IMR-90 (cell line): Measurements from ENCODE around the gene PRMT7. TPM values are rescaled to one million over a fixed set of nuclear protein-coding genes. Genes with fewer than 3 reads are reported as not detected.

Experiments
- ATAC-seq: fragments of 200-7000 bp; cut with Tn5 transposase; 2 replicates; pipeline ENCODE4 v1.9.1; 2020; ENCODE audit warnings: low read depth, mild to moderate bottlenecking, moderate library complexity
- BruUV-seq: library from RNA; stranded (reverse); fragments of 400-500 nt; replicated peaks from 2 replicates; lab custom pipeline; 2021; lab: Mats Ljungman, UMichigan
- CTCF ChIA-PET: fragments of 300-600 bp; formaldehyde crosslinking; extraction: SDS; loops from one replicate; lab custom pipeline; 2021; ENCODE audit warnings: antibody characterized with exemption; lab: Yijun Ruan, JAX
- POLR2A ChIA-PET: fragments of 300-600 bp; sonication (Branson Sonifier 250); formaldehyde crosslinking; loops from one replicate; lab custom pipeline; 2022; ENCODE audit warnings: antibody characterized with exemption; ENCODE audit not compliant: unreplicated experiment; lab: Charles Lee
- DNase-seq: peaks from one replicate; pipeline ENCODE4 v3.0.0; 2013
- H2AFZ ChIP-seq: replicated peaks from 2 replicates; pipeline ENCODE3; 2013; ENCODE audit warnings: low read length, mild to moderate bottlenecking; ENCODE audit not compliant: poor library complexity
- H2AK5ac ChIP-seq: 2 replicates; pipeline ENCODE4 v1.6.1; 2013; ENCODE audit warnings: low read depth, low read length, inconsistent platforms
- H2AK9ac ChIP-seq: replicated peaks from 2 replicates; pipeline ENCODE3; 2013; ENCODE audit warnings: mild to moderate bottlenecking, low read depth, low read length, moderate library complexity; ENCODE audit not compliant: poor library complexity
- H2BK120ac ChIP-seq: 2 replicates; pipeline ENCODE4 v1.6.1; 2013; ENCODE audit warnings: low read depth, low read length, inconsistent platforms
- H2BK15ac ChIP-seq: 3 replicates; pipeline ENCODE4 v1.6.1; 2013; ENCODE audit warnings: low read depth, low read length, inconsistent platforms
- H2BK20ac ChIP-seq: 2 replicates; pipeline ENCODE4 v1.6.1; 2013; ENCODE audit warnings: low read depth, mild to moderate bottlenecking, inconsistent platforms, low read length, moderate library complexity
- H2BK5ac ChIP-seq: 2 replicates; pipeline ENCODE4 v1.6.1; 2013; ENCODE audit warnings: mild to moderate bottlenecking, low read depth, low read length, inconsistent platforms; ENCODE audit not compliant: poor library complexity, severe bottlenecking
- H3K14ac ChIP-seq: replicated peaks from 2 replicates; pipeline ENCODE4 v1.6.1; 2013; ENCODE audit warnings: low read depth, low read length, inconsistent platforms
- H3K18ac ChIP-seq: 2 replicates; pipeline ENCODE4 v1.6.1; 2013; ENCODE audit warnings: low read depth, low read length, control low read depth
- H3K23ac ChIP-seq: 2 replicates; pipeline ENCODE4 v1.6.1; 2013; ENCODE audit warnings: low read depth, low read length, inconsistent platforms
- H3K27ac ChIP-seq: 2 replicates; pipeline ENCODE4 v1.5.1; 2013; ENCODE audit warnings: mild to moderate bottlenecking, control low read depth, low read length; ENCODE audit not compliant: insufficient read depth
- H3K27me3 ChIP-seq: 2 replicates; pipeline ENCODE4 v1.6.1; 2013; ENCODE audit warnings: low read length; ENCODE audit not compliant: control insufficient read depth, insufficient read depth
- H3K36me3 ChIP-seq: 2 replicates; pipeline ENCODE4 v1.6.1; 2013; ENCODE audit warnings: low read length, mixed read lengths; ENCODE audit not compliant: control insufficient read depth, insufficient read depth
- H3K4ac ChIP-seq: 2 replicates; pipeline ENCODE4 v1.6.1; 2013; ENCODE audit warnings: low read depth, low read length, inconsistent platforms
- H3K4me1 ChIP-seq: 2 replicates; pipeline ENCODE4 v1.6.1; 2013; ENCODE audit warnings: low read length, mixed read lengths; ENCODE audit not compliant: control insufficient read depth, insufficient read depth
- H3K4me2 ChIP-seq: 2 replicates; pipeline ENCODE4 v1.6.1; 2013; ENCODE audit warnings: low read depth, mild to moderate bottlenecking, control low read depth, low read length, moderate library complexity
- H3K4me3 ChIP-seq: 2 replicates; pipeline ENCODE4 v1.5.1; 2013; ENCODE audit warnings: low read depth, mild to moderate bottlenecking, control low read depth, low read length, moderate library complexity; ENCODE audit not compliant: insufficient read depth
- H3K56ac ChIP-seq: 2 replicates; pipeline ENCODE4 v1.6.1; 2013; ENCODE audit warnings: low read length, inconsistent platforms; ENCODE audit not compliant: insufficient read depth; ENCODE audit errors: extremely low read depth
- H3K79me1 ChIP-seq, 2 experiments: 2 replicates each; pipeline ENCODE4 v1.6.1; 2013; ENCODE audit warnings: low read length in 2 of 2, inconsistent platforms in 1 of 2, low read depth in 1 of 2
- H3K9ac ChIP-seq: 2 replicates; pipeline ENCODE4 v1.6.1; 2013; ENCODE audit warnings: low read depth, low read length, control low read depth
- H3K9me1 ChIP-seq: 2 replicates; pipeline ENCODE4 v1.6.1; 2013; ENCODE audit warnings: low read length, inconsistent platforms; ENCODE audit not compliant: insufficient read depth
- H3K9me3 ChIP-seq: 2 replicates; pipeline ENCODE4 v1.6.1; 2013; ENCODE audit warnings: low read length; ENCODE audit not compliant: control insufficient read depth, insufficient read depth
- H4K20me1 ChIP-seq: 2 replicates; pipeline ENCODE4 v1.6.1; 2013; ENCODE audit warnings: low read length, inconsistent platforms; ENCODE audit not compliant: insufficient read depth
- H4K5ac ChIP-seq: 2 replicates; pipeline ENCODE4 v1.6.1; 2013; ENCODE audit warnings: mild to moderate bottlenecking, low read depth, low read length, control low read depth
- H4K8ac ChIP-seq, 2 experiments: 2 replicates each; pipeline ENCODE4 v1.6.1; 2013; ENCODE audit warnings: low read depth in 2 of 2, low read length in 2 of 2, control low read depth in 1 of 2, inconsistent platforms in 1 of 2
- H4K91ac ChIP-seq: 2 replicates; pipeline ENCODE4 v1.6.1; 2013; ENCODE audit warnings: low read depth, low read length, inconsistent platforms; ENCODE audit not compliant: insufficient read depth
- CEBPB ChIP-seq: IDR thresholded peaks from 2 replicates; pipeline ENCODE4 v1.6.1; 2012; ENCODE audit warnings: low read depth, low read length, improper control_type of control experiment
- CHD1 ChIP-seq: IDR thresholded peaks from 2 replicates; pipeline ENCODE4 v1.6.1; 2012; ENCODE audit warnings: low read depth, low read length, improper control_type of control experiment
- FOS ChIP-seq: fragments of 150-350 bp; IDR thresholded peaks from 2 replicates; pipeline ENCODE4 v1.6.1; 2016; ENCODE audit warnings: low read depth, low read length
- MAFK ChIP-seq: IDR thresholded peaks from 2 replicates; pipeline ENCODE4 v1.6.1; 2012; ENCODE audit warnings: low read depth, low read length, improper control_type of control experiment
- MXI1 ChIP-seq: IDR thresholded peaks from 2 replicates; pipeline ENCODE4 v1.6.1; 2012; ENCODE audit warnings: low read depth, mild to moderate bottlenecking, low read length, moderate library complexity, borderline replicate concordance
- NFE2L2 ChIP-seq: fragments of 150-350 bp; IDR thresholded peaks from 2 replicates; pipeline ENCODE4 v1.6.1; 2016; ENCODE audit warnings: low read depth, mild to moderate bottlenecking, low read length
- RAD21 ChIP-seq: IDR thresholded peaks from 2 replicates; pipeline ENCODE4 v1.6.1; 2012; ENCODE audit warnings: low read length, improper control_type of control experiment
- RCOR1 ChIP-seq: IDR thresholded peaks from 2 replicates; pipeline ENCODE4 v1.6.1; 2012; ENCODE audit warnings: mild to moderate bottlenecking, low read length, improper control_type of control experiment; ENCODE audit not compliant: insufficient replicate concordance
- RFX5 ChIP-seq: IDR thresholded peaks from 2 replicates; pipeline ENCODE4 v1.8.0; 2012; ENCODE audit warnings: low read depth, mild to moderate bottlenecking, low read length, moderate library complexity
- SMC3 ChIP-seq: fragments of 150-350 bp; IDR thresholded peaks from 2 replicates; pipeline ENCODE4 v1.6.1; 2016; ENCODE audit warnings: low read depth, mild to moderate bottlenecking, antibody characterized with exemption, low read length, moderate library complexity
- WGBS, 2 experiments: methylation state at CpG; one replicate each; pipeline versions ENCODE4 v1.1.5 to v1.1.7; 2013; ENCODE audit warnings: missing lambda C conversion rate in 2 of 2; ENCODE audit not compliant: insufficient read length in 1 of 2; ENCODE audit errors: extremely low coverage in 2 of 2; 5-methylcytosine and 5-hydroxymethylcytosine counted together
- dilution Hi-C: fragments of 300-500 bp; cut with HindIII; formaldehyde crosslinking; loops from one replicate; pipeline ENCODE4 v1.14.3; 2018; ENCODE audit warnings: low sequenced_read_pairs; ENCODE audit not compliant: unreplicated experiment
- in situ Hi-C: fragments of 300-500 bp; cut with MboI; formaldehyde crosslinking; loops from 3 replicates; pipeline ENCODE4 v1.14.3; 2019; ENCODE audit warnings: low sequenced_read_pairs, inconsistent platforms, mixed read lengths
- intact Hi-C: fragments of 100-400 bp; cut with micrococcal nuclease; formaldehyde crosslinking; loops from 2 replicates; pipeline ENCODE4 v1.10.0; 2022
- polyA plus RNA-seq, 3 experiments: library from polyadenylated mRNA; depleted of rRNA; stranded (reverse); fragments of >200 nt; gene quantifications; 2 replicates each; pipeline ENCODE4 v1.2.3, GENCODE V29; 2012; ENCODE audit warnings: low replicate concordance in 1 of 3
- total RNA-seq: library from RNA; depleted of rRNA; stranded (reverse); fragments of >200 nt; gene quantifications from 2 replicates; pipeline ENCODE4 v1.2.3, GENCODE V29; 2012
- TF ChIP-seq, protein P1 (sequence below): fragments of 150-350 bp; IDR thresholded peaks from 2 replicates; pipeline ENCODE4 v1.6.1; 2017; ENCODE audit warnings: mild to moderate bottlenecking, antibody characterized with exemption, low read length, low read depth
- TF ChIP-seq, protein P2 (sequence below): fragments of 150-350 bp; IDR thresholded peaks from 2 replicates; pipeline ENCODE4 v1.6.1; 2016; ENCODE audit warnings: low read depth, mild to moderate bottlenecking, low read length, moderate library complexity, borderline replicate concordance
- TF ChIP-seq, protein P3 (sequence below): conservative IDR thresholded peaks from 2 replicates; pipeline ENCODE4 v1.5.1; 2012; ENCODE audit warnings: mild to moderate bottlenecking, low read depth, low read length, improper control_type of control experiment

PRMT7 gene
- total and polyA plus RNA-seq, 2 of the 4 experiments (the other 2 are of a cell fraction) = 63.1 to 68.6 TPM

DNA sequence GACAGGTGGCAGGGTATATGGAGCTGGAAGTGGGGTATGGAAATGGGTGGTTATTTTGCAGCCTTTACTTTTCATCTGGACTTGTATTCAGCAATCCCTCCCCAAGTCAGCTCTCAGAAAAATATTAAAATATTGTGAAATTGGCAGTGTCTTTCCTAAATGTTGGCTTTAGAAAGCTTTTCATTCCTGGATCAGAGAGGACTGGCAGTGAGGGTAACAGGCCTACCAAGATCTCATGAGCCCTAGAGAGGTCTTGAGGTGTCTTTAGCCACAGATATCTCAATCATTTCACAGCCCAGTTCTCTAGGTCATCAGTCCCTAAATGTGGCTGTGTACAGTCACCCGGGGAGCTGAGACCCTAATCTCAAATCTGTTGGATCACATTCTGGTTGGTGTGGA is 22.6 kb upstream of the PRMT7 start:
- H3K9me1 ChIP-seq = peaks cover 37% of the 10 kb centered on the region
- H2BK5ac ChIP-seq = no peak overlapping the region
- H2BK120ac ChIP-seq = no peak overlapping the region
- H3K56ac ChIP-seq = no peak overlapping the region
- peaks cover 31% of the 10 kb centered on the region for H3K36me3 ChIP-seq
- H3K9ac ChIP-seq = no peak overlapping the region
- DNase-seq = no peak
- intact Hi-C loops (no loop called here), dilution Hi-C loops (no loop called here), in situ Hi-C loops (no loop called here)
- no peak overlapping the region for H2BK15ac ChIP-seq
- no peak overlapping the region for H3K4ac ChIP-seq
- BruUV-seq = no TSS peak
- H3K4me3 ChIP-seq = no peak overlapping the region
- POLR2A ChIA-PET = interaction anchor here (0.6 kb wide), 1 partner anchor 18 kb away, joined by 5 read pairs; no protein-coding TSS in a partner anchor
- no peak overlapping the region for H4K91ac ChIP-seq
- no peak overlapping the region for H4K5ac ChIP-seq
- no peaks in the 10 kb centered on the region for H3K9me3 ChIP-seq
- peaks cover 56% of the 10 kb centered on the region for H4K20me1 ChIP-seq
- TF ChIP-seq, protein P1, sequence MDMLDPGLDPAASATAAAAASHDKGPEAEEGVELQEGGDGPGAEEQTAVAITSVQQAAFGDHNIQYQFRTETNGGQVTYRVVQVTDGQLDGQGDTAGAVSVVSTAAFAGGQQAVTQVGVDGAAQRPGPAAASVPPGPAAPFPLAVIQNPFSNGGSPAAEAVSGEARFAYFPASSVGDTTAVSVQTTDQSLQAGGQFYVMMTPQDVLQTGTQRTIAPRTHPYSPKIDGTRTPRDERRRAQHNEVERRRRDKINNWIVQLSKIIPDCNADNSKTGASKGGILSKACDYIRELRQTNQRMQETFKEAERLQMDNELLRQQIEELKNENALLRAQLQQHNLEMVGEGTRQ = no peak
- TF ChIP-seq RCOR1 (no peak), CHD1 (no peak), CEBPB (no peak), RFX5 (no peak), MXI1 (no peak), SMC3 (no peak), FOS (no peak), NFE2L2 (no peak), MAFK (no peak), RAD21 (no peak)
- TF ChIP-seq, protein P2, sequence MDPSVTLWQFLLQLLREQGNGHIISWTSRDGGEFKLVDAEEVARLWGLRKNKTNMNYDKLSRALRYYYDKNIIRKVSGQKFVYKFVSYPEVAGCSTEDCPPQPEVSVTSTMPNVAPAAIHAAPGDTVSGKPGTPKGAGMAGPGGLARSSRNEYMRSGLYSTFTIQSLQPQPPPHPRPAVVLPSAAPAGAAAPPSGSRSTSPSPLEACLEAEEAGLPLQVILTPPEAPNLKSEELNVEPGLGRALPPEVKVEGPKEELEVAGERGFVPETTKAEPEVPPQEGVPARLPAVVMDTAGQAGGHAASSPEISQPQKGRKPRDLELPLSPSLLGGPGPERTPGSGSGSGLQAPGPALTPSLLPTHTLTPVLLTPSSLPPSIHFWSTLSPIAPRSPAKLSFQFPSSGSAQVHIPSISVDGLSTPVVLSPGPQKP = no peak
- TF ChIP-seq, protein P3, sequence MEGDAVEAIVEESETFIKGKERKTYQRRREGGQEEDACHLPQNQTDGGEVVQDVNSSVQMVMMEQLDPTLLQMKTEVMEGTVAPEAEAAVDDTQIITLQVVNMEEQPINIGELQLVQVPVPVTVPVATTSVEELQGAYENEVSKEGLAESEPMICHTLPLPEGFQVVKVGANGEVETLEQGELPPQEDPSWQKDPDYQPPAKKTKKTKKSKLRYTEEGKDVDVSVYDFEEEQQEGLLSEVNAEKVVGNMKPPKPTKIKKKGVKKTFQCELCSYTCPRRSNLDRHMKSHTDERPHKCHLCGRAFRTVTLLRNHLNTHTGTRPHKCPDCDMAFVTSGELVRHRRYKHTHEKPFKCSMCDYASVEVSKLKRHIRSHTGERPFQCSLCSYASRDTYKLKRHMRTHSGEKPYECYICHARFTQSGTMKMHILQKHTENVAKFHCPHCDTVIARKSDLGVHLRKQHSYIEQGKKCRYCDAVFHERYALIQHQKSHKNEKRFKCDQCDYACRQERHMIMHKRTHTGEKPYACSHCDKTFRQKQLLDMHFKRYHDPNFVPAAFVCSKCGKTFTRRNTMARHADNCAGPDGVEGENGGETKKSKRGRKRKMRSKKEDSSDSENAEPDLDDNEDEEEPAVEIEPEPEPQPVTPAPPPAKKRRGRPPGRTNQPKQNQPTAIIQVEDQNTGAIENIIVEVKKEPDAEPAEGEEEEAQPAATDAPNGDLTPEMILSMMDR = no peak
- H3K4me2 ChIP-seq = no peak overlapping the region
- CTCF ChIA-PET = interaction anchor here (0.7 to 1.2 kb wide), 5 partner anchors 11 to 60 kb away, joined by 3 read pairs; no protein-coding TSS in a partner anchor
- ATAC-seq = no peak
- H2AK5ac ChIP-seq = no peak overlapping the region
- no peak overlapping the region for H2AK9ac ChIP-seq
- 100% methylated on average over 1 of the region's 1 CpG; no CpG with 5 or more reads in 1 of the 2 experiments for WGBS, 2 experiments
- no peak overlapping the region for H2BK20ac ChIP-seq
- H2AFZ ChIP-seq = no peak overlapping the region
- peaks cover 11% of the 10 kb centered on the region for H3K4me1 ChIP-seq
- no peak overlapping the region for H3K18ac ChIP-seq
- no peak overlapping the region for H3K14ac ChIP-seq
- no peak overlapping the region for H3K27ac ChIP-seq
- peaks cover 40 to 90% of the 10 kb centered on the region in 2 experiments for H3K79me1 ChIP-seq
- no peaks in the 10 kb centered on the region for H3K27me3 ChIP-seq
- H3K23ac ChIP-seq = no peak overlapping the region
- H4K8ac ChIP-seq = no peak overlapping the region
